Upper lobe of left lung (tissue), 4 donors: ENCODE data around the gene NELFB.

Experiments
- POLR2AphosphoS5 ChIP-seq, 2 donors: sonication (generic); formaldehyde crosslinking; IDR thresholded peaks; one replicate each; pipeline ENCODE4 v1.5.1; 2017; ENCODE audit warnings: antibody characterized with exemption in 2 of 2
- TF ChIP-seq, protein P1 (sequence below), 6 experiments: fragments of 450-650 bp in 4 of 6; fragments of 200-600 bp in 2 of 6; sonication (generic) in 2 of 6; IDR thresholded peaks; one replicate each; pipeline ENCODE4 v1.5.1; 2016 to 2019; ENCODE audit warnings: antibody characterized with exemption in 6 of 6

GRCh38 chr9:137227054-137227852, 27.9 kb upstream of the NELFB start, which contains the start of gene RNF224:
- TF ChIP-seq POLR2AphosphoS5 (IDR thresholded peaks at IDR 0.05): peak; percentile 52 to 61
- TF ChIP-seq, protein P1, sequence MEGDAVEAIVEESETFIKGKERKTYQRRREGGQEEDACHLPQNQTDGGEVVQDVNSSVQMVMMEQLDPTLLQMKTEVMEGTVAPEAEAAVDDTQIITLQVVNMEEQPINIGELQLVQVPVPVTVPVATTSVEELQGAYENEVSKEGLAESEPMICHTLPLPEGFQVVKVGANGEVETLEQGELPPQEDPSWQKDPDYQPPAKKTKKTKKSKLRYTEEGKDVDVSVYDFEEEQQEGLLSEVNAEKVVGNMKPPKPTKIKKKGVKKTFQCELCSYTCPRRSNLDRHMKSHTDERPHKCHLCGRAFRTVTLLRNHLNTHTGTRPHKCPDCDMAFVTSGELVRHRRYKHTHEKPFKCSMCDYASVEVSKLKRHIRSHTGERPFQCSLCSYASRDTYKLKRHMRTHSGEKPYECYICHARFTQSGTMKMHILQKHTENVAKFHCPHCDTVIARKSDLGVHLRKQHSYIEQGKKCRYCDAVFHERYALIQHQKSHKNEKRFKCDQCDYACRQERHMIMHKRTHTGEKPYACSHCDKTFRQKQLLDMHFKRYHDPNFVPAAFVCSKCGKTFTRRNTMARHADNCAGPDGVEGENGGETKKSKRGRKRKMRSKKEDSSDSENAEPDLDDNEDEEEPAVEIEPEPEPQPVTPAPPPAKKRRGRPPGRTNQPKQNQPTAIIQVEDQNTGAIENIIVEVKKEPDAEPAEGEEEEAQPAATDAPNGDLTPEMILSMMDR (IDR thresholded peaks at IDR 0.05): peak; percentile 91 to 98 (median 96)
